Ectodermal cell (in vitro differentiated cells): Measurements from ENCODE around the gene MDK. TPM values are rescaled to one million over a fixed set of nuclear protein-coding genes. Genes with fewer than 3 reads are reported as not detected.

ENCODE experiments used
- H3K27ac ChIP-seq: 2 replicates; pipeline ENCODE4 v1.7.0; 2013; ENCODE audit warnings: mild to moderate bottlenecking, low read depth, low read length; ENCODE audit not compliant: insufficient read depth, poor library complexity, severe bottlenecking
- H3K27me3 ChIP-seq: 2 replicates; pipeline ENCODE4 v1.7.0; 2013; ENCODE audit warnings: mild to moderate bottlenecking, low read length; ENCODE audit not compliant: insufficient read depth, control insufficient read depth, poor library complexity, severe bottlenecking
- H3K36me3 ChIP-seq: one replicate; pipeline ENCODE4 v1.7.0; 2013; ENCODE audit warnings: low read length; ENCODE audit not compliant: control insufficient read depth, insufficient read depth
- H3K4me1 ChIP-seq: one replicate; pipeline ENCODE4 v1.7.0; 2013; ENCODE audit warnings: low read length; ENCODE audit not compliant: control insufficient read depth, insufficient read depth
- H3K4me3 ChIP-seq: 2 replicates; pipeline ENCODE4 v1.7.0; 2013; ENCODE audit warnings: low read depth, low read length, control low read depth; ENCODE audit not compliant: insufficient read depth
- H3K9me3 ChIP-seq: 2 replicates; pipeline ENCODE4 v1.7.0; 2013; ENCODE audit warnings: mild to moderate bottlenecking, low read length, moderate library complexity; ENCODE audit not compliant: control insufficient read depth
- WGBS, 2 experiments: methylation state at CpG; one replicate each; pipeline ENCODE4 v1.1.7; 2013; ENCODE audit warnings: missing lambda C conversion rate in 2 of 2; 5-methylcytosine and 5-hydroxymethylcytosine counted together
- polyA plus RNA-seq, 4 experiments: library from polyadenylated mRNA; stranded (reverse); fragments of 50-300 nt; gene quantifications; one replicate each; pipeline ENCODE4 v1.2.3, GENCODE V29; 2013

MDK gene
- 1,267 TPM for polyA plus RNA-seq (2013, experiment 1 of 4)
- 1,149 TPM for polyA plus RNA-seq (2013, experiment 2 of 4)
- polyA plus RNA-seq (2013, experiment 3 of 4), result 1,440 TPM
- 1,571 TPM for polyA plus RNA-seq (2013, experiment 4 of 4)

GRCh38 chr11:46381048-46381818, at the start of gene MDK:
Gene MDK (plus strand): TSS chr11:46381669. CDS start chr11:46382058, 389 bp downstream.
- peak within 1 kb of the TSS; percentile 96 for H3K27ac ChIP-seq
- H3K9me3 ChIP-seq, result no peaks in the 10 kb centered on the region
- peaks cover 3% of the 10 kb centered on the region for H3K36me3 ChIP-seq
- H3K4me1 ChIP-seq, result peaks cover 27% of the 10 kb centered on the region
- 0 to 1% methylated on average over 77 to 83 of the region's 96 CpGs for WGBS, 2 experiments
- peaks cover 1% of the 10 kb centered on the region for H3K27me3 ChIP-seq
- peak within 1 kb of the TSS; percentile 95 for H3K4me3 ChIP-seq

GRCh38 chr11:46332093-46332567, 49.3 kb upstream of the MDK start:
- no peak overlapping the region for H3K27ac ChIP-seq
- peak overlapping the region; percentile 52 for H3K4me3 ChIP-seq
- H3K36me3 ChIP-seq, result no peaks in the 10 kb centered on the region
- WGBS, 2 experiments, result 12 to 14% methylated on average over 8 of the region's 8 CpGs
- H3K4me1 ChIP-seq, result peaks cover 58% of the 10 kb centered on the region
- peaks cover 23% of the 10 kb centered on the region for H3K27me3 ChIP-seq
- no peaks in the 10 kb centered on the region for H3K9me3 ChIP-seq

- 1% methylated on average over 99 of the region's 99 CpGs for WGBS, 2 experiments
Measured at GRCh38 chr11:46332568-46333393, 48.7 kb upstream of the MDK start.

GRCh38 chr11:46333394-46333947, 48.0 kb upstream of the MDK start:
- Histone ChIP-seq H3K36me3 (no peaks in the 10 kb centered on the region), H3K27me3 (peaks cover 23% of the 10 kb centered on the region), H3K27ac (no peak overlapping the region), H3K9me3 (no peaks in the 10 kb centered on the region), H3K4me3 (peak overlapping the region; percentile 52), H3K4me1 (peaks cover 62% of the 10 kb centered on the region)
- 7% methylated on average over 25 of the region's 25 CpGs for WGBS, 2 experiments

More at GRCh38 chr11:46332568-46333393, 48.7 kb upstream of the MDK start:
- peaks cover 58% of the 10 kb centered on the region for H3K4me1 ChIP-seq
- H3K9me3 ChIP-seq, result no peaks in the 10 kb centered on the region
- no peak overlapping the region for H3K27ac ChIP-seq
- peak overlapping the region; percentile 52 for H3K4me3 ChIP-seq
- H3K27me3 ChIP-seq, result peaks cover 23% of the 10 kb centered on the region
- no peaks in the 10 kb centered on the region for H3K36me3 ChIP-seq

GRCh38 chr11:46334211-46334610, 47.3 kb upstream of the MDK start:
- Histone ChIP-seq H3K4me3 (no peak overlapping the region), H3K36me3 (no peaks in the 10 kb centered on the region), H3K27me3 (peaks cover 23% of the 10 kb centered on the region), H3K27ac (no peak overlapping the region), H3K9me3 (no peaks in the 10 kb centered on the region), H3K4me1 (peaks cover 70% of the 10 kb centered on the region)
- 90 to 91% methylated on average over 3 of the region's 3 CpGs for WGBS, 2 experiments

- no peak overlapping the region for H3K27ac ChIP-seq
- no peaks in the 10 kb centered on the region for H3K36me3 ChIP-seq
- no peaks in the 10 kb centered on the region for H3K9me3 ChIP-seq
- H3K4me3 ChIP-seq, result no peak overlapping the region
- WGBS, 2 experiments, result 88 to 89% methylated on average over 6 of the region's 6 CpGs
- peaks cover 23% of the 10 kb centered on the region for H3K27me3 ChIP-seq
- peaks cover 70% of the 10 kb centered on the region for H3K4me1 ChIP-seq
Measured at GRCh38 chr11:46335271-46335670, 46.2 kb upstream of the MDK start.

- Histone ChIP-seq H3K4me1 (peaks cover 67% of the 10 kb centered on the region), H3K9me3 (no peaks in the 10 kb centered on the region), H3K36me3 (no peaks in the 10 kb centered on the region), H3K27ac (peak overlapping the region; percentile 11), H3K4me3 (no peak overlapping the region), H3K27me3 (peaks cover 23% of the 10 kb centered on the region)
- WGBS, 2 experiments, result 42 to 43% methylated on average over 11 of the region's 11 CpGs
Measured at GRCh38 chr11:46335890-46336562, 45.4 kb upstream of the MDK start.

GRCh38 chr11:46336563-46337180, 44.8 kb upstream of the MDK start:
- Histone ChIP-seq H3K4me3 (no peak overlapping the region), H3K27ac (no peak overlapping the region), H3K27me3 (peaks cover 23% of the 10 kb centered on the region), H3K4me1 (peaks cover 60% of the 10 kb centered on the region), H3K9me3 (no peaks in the 10 kb centered on the region), H3K36me3 (no peaks in the 10 kb centered on the region)
- 90 to 91% methylated on average over 12 of the region's 12 CpGs for WGBS, 2 experiments

GRCh38 chr11:46337626-46338345, 43.7 kb upstream of the MDK start:
- 87 to 88% methylated on average over 13 of the region's 13 CpGs for WGBS, 2 experiments
- Histone ChIP-seq H3K4me3 (no peak overlapping the region), H3K9me3 (no peaks in the 10 kb centered on the region)

More at GRCh38 chr11:46337626-46338345, 43.7 kb upstream of the MDK start:
- Histone ChIP-seq H3K36me3 (no peaks in the 10 kb centered on the region), H3K27me3 (peaks cover 13% of the 10 kb centered on the region), H3K4me1 (peaks cover 54% of the 10 kb centered on the region), H3K27ac (no peak overlapping the region)
